DND-41 (cell line): ENCODE results near the gene AKAP13.

Source experiments
- ATAC-seq: fragments of 200-7000 bp; cut with Tn5 transposase; 3 replicates; pipeline ENCODE4 v1.9.1; 2021; ENCODE audit warnings: low read depth; ENCODE audit not compliant: insufficient read depth
- DNase-seq: peaks from one replicate; pipeline ENCODE4 v3.0.0-alpha.2; 2020
- H2AFZ ChIP-seq: 2 replicates; pipeline ENCODE4 v1.6.0; 2012; ENCODE audit warnings: low read depth, low read length
- H3K27ac ChIP-seq: 2 replicates; pipeline ENCODE4 v1.5.1; 2012; ENCODE audit warnings: low read length, inconsistent platforms
- H3K27me3 ChIP-seq: fragments of 200-600 bp; sonication (generic); 2 replicates; pipeline ENCODE4 v1.6.0; 2012; ENCODE audit warnings: low read length, mild to moderate bottlenecking, inconsistent platforms; ENCODE audit not compliant: insufficient read depth, poor library complexity
- H3K36me3 ChIP-seq: 2 replicates; pipeline ENCODE4 v1.5.1; 2012; ENCODE audit warnings: low read length, inconsistent platforms; ENCODE audit not compliant: insufficient read depth
- H3K4me1 ChIP-seq: 2 replicates; pipeline ENCODE4 v1.5.1; 2012; ENCODE audit warnings: mild to moderate bottlenecking, low read length; ENCODE audit not compliant: insufficient read depth
- H3K4me2 ChIP-seq: 2 replicates; pipeline ENCODE4 v1.6.0; 2012; ENCODE audit warnings: mild to moderate bottlenecking, moderate library complexity, low read length, inconsistent platforms; ENCODE audit not compliant: insufficient read depth
- H3K4me3 ChIP-seq, 2 experiments: fragments of 200-600 bp in 1 of 2; shearing (Covaris generic) in 1 of 2; 2 replicates each; pipeline ENCODE4 v1.5.1; 2012 to 2016; ENCODE audit warnings: inconsistent platforms in 2 of 2, low read length in 2 of 2, mild to moderate bottlenecking in 2 of 2, low read depth in 1 of 2, moderate library complexity in 1 of 2
- H3K79me2 ChIP-seq: 2 replicates; pipeline ENCODE4 v1.6.0; 2012; ENCODE audit warnings: low read length, inconsistent platforms; ENCODE audit not compliant: insufficient read depth
- H3K9ac ChIP-seq: 2 replicates; pipeline ENCODE4 v1.6.0; 2012; ENCODE audit warnings: low read depth, mild to moderate bottlenecking, inconsistent platforms, low read length, moderate library complexity
- H3K9me3 ChIP-seq: 2 replicates; pipeline ENCODE4 v1.5.1; 2012; ENCODE audit warnings: low read length, moderate library complexity, mild to moderate bottlenecking, inconsistent platforms; ENCODE audit not compliant: insufficient read depth, severe bottlenecking
- H4K20me1 ChIP-seq: 2 replicates; pipeline ENCODE4 v1.6.0; 2012; ENCODE audit warnings: low read length; ENCODE audit not compliant: insufficient read depth
- EZH2 ChIP-seq: IDR thresholded peaks from 3 replicates; pipeline ENCODE4 v1.6.1; 2012; ENCODE audit warnings: borderline replicate concordance, low read depth, mild to moderate bottlenecking, moderate library complexity, low read length, inconsistent platforms; ENCODE audit not compliant: severe bottlenecking
- TF ChIP-seq, protein P1 (sequence below): IDR thresholded peaks from 2 replicates; pipeline ENCODE4 v1.5.1; 2012; ENCODE audit warnings: borderline replicate concordance, low read length, moderate library complexity, mild to moderate bottlenecking; ENCODE audit not compliant: poor library complexity, severe bottlenecking; ENCODE audit errors: extremely low read depth

The AKAP13 gene

DNA sequence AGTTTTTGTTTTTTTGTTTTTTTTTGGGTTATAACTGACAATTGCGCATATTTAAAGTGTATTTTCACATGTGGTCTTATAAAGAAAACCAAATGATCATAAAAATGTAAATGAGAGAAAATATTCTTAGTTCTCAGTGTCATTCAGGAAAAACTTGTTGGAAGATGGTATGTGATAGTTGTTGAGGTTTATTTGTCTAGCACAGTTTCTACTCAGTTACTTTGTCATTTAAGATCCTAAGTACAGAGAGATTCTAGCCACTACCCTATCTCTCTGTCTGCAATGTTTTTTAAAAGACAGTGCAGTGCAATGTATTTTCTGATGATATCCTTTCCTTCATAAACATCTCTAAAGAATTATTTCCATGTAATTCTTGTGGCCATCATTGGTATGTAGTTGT is 46.1 kb downstream of the AKAP13 start:
- H3K27me3 ChIP-seq = no peaks in the 10 kb centered on the region
- DNase-seq (no peak), ATAC-seq (no peak)
- no peaks in the 10 kb centered on the region for H3K4me1 ChIP-seq
- H3K4me2 ChIP-seq = no peak overlapping the region
- H4K20me1 ChIP-seq = no peaks in the 10 kb centered on the region; the same call in 1 of the 2 replicates
- no peak overlapping the region for H3K27ac ChIP-seq
- TF ChIP-seq, protein P1, sequence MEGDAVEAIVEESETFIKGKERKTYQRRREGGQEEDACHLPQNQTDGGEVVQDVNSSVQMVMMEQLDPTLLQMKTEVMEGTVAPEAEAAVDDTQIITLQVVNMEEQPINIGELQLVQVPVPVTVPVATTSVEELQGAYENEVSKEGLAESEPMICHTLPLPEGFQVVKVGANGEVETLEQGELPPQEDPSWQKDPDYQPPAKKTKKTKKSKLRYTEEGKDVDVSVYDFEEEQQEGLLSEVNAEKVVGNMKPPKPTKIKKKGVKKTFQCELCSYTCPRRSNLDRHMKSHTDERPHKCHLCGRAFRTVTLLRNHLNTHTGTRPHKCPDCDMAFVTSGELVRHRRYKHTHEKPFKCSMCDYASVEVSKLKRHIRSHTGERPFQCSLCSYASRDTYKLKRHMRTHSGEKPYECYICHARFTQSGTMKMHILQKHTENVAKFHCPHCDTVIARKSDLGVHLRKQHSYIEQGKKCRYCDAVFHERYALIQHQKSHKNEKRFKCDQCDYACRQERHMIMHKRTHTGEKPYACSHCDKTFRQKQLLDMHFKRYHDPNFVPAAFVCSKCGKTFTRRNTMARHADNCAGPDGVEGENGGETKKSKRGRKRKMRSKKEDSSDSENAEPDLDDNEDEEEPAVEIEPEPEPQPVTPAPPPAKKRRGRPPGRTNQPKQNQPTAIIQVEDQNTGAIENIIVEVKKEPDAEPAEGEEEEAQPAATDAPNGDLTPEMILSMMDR = no peak
- no peak for TF ChIP-seq EZH2
- no peaks in the 10 kb centered on the region for H3K36me3 ChIP-seq
- H3K9ac ChIP-seq = no peak overlapping the region
- H3K4me3 ChIP-seq = no peak overlapping the region
- no peaks in the 10 kb centered on the region for H3K9me3 ChIP-seq
- no peak overlapping the region for H2AFZ ChIP-seq
- H3K79me2 ChIP-seq = peaks cover 4% of the 10 kb centered on the region; the same call in 1 of the 2 replicates

DNA sequence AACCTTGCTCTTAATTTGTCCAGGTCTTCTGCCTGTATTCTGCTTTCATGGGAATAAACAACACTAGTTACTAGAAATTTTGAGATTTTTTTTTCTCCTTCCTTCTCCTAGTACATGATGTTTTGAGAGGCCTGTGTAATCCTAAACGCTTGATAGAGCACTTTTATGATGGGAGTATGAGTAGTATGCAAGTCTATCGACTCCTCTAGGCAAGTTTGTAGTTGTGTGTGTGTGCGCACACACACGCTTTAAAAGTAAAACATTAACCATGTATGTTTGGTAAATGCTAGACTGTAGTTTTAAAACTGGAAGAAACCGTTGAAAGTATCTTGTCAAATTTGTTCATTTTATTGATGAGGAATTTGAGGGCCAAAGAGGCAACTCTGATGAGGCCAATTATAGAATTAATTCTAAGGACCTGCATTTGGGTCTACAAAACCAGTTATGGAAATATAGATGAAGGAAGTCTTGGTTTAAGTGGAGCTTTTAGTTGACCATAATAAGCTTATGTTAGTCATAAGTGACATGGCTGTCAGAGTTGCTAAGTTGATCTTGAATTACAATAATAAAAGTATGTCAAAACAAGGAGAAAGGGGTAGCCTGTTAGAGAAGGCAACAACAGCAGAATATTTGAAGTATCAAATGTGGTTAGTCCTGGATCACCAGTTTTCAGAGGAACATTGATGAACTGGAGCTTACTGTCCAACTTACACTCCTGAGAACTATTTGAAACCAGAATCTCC is 47.1 kb downstream of the AKAP13 start:
- no peak for TF ChIP-seq EZH2
- TF ChIP-seq, protein P1 = no peak

DNA sequence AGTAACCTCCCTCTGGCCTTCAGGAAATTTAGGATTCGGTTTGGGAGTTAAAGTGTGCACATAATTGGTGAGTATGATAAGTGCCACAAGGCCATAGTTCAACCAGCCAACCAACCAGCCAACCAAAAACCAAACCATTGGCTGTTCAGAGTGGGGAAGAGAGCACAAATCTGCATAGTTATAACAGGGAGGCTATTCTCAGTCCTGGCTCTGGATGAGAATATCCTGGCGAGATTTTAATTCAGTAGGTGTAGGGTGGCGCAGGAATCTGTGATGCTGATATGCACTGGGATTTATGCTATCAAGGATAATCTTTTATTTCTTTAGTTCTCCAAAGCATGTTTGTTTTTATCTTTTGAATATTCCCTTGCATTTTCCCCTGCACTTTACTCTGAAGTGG is 49.1 kb downstream of the AKAP13 start:
- DNase-seq = no peak
- Histone ChIP-seq H4K20me1 (no peaks in the 10 kb centered on the region; the same call in 1 of the 2 replicates), H3K27me3 (no peaks in the 10 kb centered on the region), H3K4me2 (no peak overlapping the region), H3K4me1 (no peaks in the 10 kb centered on the region), H3K79me2 (peaks cover 4% of the 10 kb centered on the region; the same call in 1 of the 2 replicates), H3K36me3 (no peaks in the 10 kb centered on the region), H3K9ac (no peak overlapping the region), H3K4me3 (no peak overlapping the region), H3K27ac (no peak overlapping the region), H3K9me3 (no peaks in the 10 kb centered on the region), H2AFZ (no peak overlapping the region)
- TF ChIP-seq EZH2 = no peak
- TF ChIP-seq, protein P1 = no peak
- no peak for ATAC-seq

More for the DNA sequence above, 47.1 kb downstream of the AKAP13 start:
- Histone ChIP-seq H3K4me3 (no peak overlapping the region), H4K20me1 (no peaks in the 10 kb centered on the region; the same call in 1 of the 2 replicates), H3K4me1 (no peaks in the 10 kb centered on the region), H3K36me3 (no peaks in the 10 kb centered on the region), H2AFZ (no peak overlapping the region), H3K9me3 (no peaks in the 10 kb centered on the region), H3K27me3 (no peaks in the 10 kb centered on the region), H3K4me2 (no peak overlapping the region), H3K79me2 (peaks cover 4% of the 10 kb centered on the region; the same call in 1 of the 2 replicates), H3K9ac (no peak overlapping the region), H3K27ac (no peak overlapping the region)
- ATAC-seq (no peak), DNase-seq (no peak)
